MG63 (cell line): ENCODE results near the gene CDK16. TPM values are rescaled to one million over a fixed set of nuclear protein-coding genes. Genes with fewer than 3 reads are reported as not detected.

Source experiments
- DNase-seq: peaks from one replicate; pipeline ENCODE4 v3.0.0-alpha.2; 2020
- H3K27me3 ChIP-seq: fragments of 250-450 bp; sonication (Bioruptor Pico); 2 replicates; pipeline ENCODE4 v1.5.1; 2020; ENCODE audit warnings: mild to moderate bottlenecking, moderate library complexity
- H3K36me3 ChIP-seq: fragments of 250-450 bp; sonication (Bioruptor Pico); 2 replicates; pipeline ENCODE4 v1.5.1; 2020; ENCODE audit warnings: mild to moderate bottlenecking, moderate library complexity
- H3K4me3 ChIP-seq: fragments of 250-450 bp; sonication (Bioruptor Pico); 2 replicates; pipeline ENCODE4 v1.5.1; 2020; ENCODE audit warnings: mild to moderate bottlenecking, moderate library complexity
- H3K9me3 ChIP-seq: fragments of 250-450 bp; sonication (Bioruptor Pico); 2 replicates; pipeline ENCODE4 v1.5.1; 2020; ENCODE audit warnings: mild to moderate bottlenecking, moderate library complexity
- total RNA-seq: library from RNA; depleted of rRNA; stranded (reverse); fragments of >200 nt; shearing (Covaris generic); gene quantifications from 2 replicates; pipeline ENCODE4 v1.2.3, GENCODE V29; 2014; ENCODE audit warnings: low replicate concordance

CDK16 gene
- total RNA-seq, 1 experiment from 2014 or later: 71.2 TPM

DNA sequence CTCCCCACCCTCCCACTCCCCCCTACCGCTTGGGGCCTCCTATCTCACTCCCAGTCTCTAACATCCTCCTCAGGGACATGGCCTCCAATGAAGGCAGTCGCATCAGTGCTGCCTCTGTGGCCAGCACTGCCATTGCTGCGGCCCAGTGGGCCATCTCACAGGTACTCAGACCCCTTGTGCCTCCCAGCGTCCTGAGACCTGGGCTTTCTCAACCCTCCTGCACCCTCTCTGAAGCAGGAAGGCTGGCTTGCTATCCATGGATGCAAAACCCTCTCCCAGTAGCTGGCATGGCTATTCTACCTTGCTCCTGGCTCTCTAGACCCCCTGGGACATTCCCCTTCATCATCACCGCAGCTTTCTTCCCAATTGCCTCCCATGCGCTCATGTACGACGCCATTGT lies 38.1 kb upstream of the CDK16 start:
- Histone ChIP-seq H3K4me3 (no peak overlapping the region), H3K27me3 (no peaks in the 10 kb centered on the region), H3K36me3 (peaks cover 8% of the 10 kb centered on the region; the same call in 1 of the 2 replicates), H3K9me3 (no peaks in the 10 kb centered on the region)
- no peak for DNase-seq

GRCh38 chrX:47181301-47181700 lies 37.2 kb upstream of the CDK16 start:
- Histone ChIP-seq H3K36me3 (peaks cover 8% of the 10 kb centered on the region; the same call in 1 of the 2 replicates), H3K9me3 (no peaks in the 10 kb centered on the region), H3K4me3 (no peak overlapping the region), H3K27me3 (no peaks in the 10 kb centered on the region)
- DNase-seq: no peak

DNA sequence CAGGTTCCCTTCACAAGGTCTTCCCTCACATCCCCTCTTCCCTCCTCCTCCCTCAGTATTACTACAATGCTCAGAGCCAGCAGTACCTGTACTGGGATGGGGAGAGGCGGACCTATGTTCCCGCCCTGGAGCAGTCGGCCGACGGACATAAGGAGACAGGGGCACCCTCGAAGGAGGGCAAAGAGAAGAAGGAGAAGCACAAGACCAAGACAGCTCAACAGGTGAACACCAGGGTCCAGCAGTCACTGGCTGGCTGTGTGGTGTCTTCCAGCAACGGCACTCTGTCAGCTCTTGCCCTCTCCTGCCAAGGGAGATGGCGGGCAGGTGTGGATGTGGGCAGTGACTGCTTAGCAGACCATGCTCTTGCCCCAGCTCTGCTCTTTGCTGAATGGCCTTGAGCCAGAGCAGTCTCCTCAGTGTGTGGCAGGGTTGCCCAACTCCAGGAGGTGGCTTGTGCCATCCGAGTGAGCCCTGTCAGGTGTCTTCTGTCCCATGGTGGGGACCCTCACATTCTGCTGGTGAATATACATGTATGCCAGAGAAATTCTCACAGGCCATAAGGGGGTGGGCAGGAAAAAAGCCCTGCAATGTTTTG lies 36.3 kb upstream of the CDK16 start:
- Histone ChIP-seq H3K27me3 (no peaks in the 10 kb centered on the region), H3K9me3 (no peaks in the 10 kb centered on the region), H3K4me3 (no peak overlapping the region), H3K36me3 (peaks cover 4% of the 10 kb centered on the region; the same call in 1 of the 2 replicates)
- no peak for DNase-seq

DNA sequence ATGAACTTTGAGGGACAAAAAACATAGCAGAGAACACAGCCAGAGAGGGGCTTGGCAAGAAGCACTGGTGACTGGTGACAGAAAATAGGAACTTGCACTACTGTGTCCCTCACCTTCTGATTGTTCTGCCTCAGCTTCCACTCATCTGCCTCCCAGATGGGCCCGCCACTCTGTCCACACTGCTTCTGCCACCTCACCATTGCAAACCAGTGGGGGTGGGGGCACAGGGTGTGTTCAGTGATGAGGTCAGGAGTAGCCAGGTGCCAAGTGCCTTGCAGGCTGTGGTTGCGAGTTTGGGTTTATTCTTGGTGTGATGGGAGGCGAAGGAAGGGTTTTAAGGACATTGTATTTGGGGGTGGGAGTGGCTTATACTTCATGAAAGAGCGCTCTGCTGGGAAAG lies 34.0 kb upstream of the CDK16 start:
- H3K27me3 ChIP-seq: no peaks in the 10 kb centered on the region
- DNase-seq: no peak
- no peaks in the 10 kb centered on the region for H3K9me3 ChIP-seq
- H3K4me3 ChIP-seq: no peak overlapping the region
- H3K36me3 ChIP-seq: no peaks in the 10 kb centered on the region

DNA sequence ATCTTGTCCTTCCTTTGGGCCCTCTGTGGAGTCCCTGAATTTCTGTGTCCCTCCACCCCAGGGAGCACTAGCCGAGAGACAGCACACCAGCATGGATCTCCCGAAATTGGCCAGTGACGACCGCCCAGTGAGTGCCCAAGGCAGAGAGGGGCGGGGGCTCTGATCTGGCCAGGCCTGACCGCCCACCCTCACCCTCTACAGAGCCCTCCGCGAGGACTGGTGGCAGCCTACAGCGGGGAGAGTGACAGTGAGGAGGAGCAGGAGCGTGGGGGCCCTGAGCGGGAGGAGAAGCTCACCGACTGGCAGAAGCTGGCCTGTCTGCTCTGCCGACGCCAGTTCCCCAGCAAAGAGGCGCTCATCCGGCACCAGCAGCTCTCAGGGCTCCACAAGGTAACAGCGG lies 33.2 kb upstream of the CDK16 start:
- no peak for DNase-seq
- Histone ChIP-seq H3K9me3 (no peaks in the 10 kb centered on the region), H3K36me3 (no peaks in the 10 kb centered on the region), H3K4me3 (no peak overlapping the region), H3K27me3 (no peaks in the 10 kb centered on the region)

GRCh38 chrX:47186096-47186740 lies 32.3 kb upstream of the CDK16 start:
- H3K36me3 ChIP-seq: no peaks in the 10 kb centered on the region

GRCh38 chrX:47187106-47187677 lies 31.3 kb upstream of the CDK16 start:
- Histone ChIP-seq H3K27me3 (no peaks in the 10 kb centered on the region), H3K9me3 (no peaks in the 10 kb centered on the region), H3K36me3 (no peaks in the 10 kb centered on the region), H3K4me3 (no peak overlapping the region)
- no peak for DNase-seq

More at GRCh38 chrX:47186096-47186740, 32.3 kb upstream of the CDK16 start:
- H3K9me3 ChIP-seq: no peaks in the 10 kb centered on the region
- no peak overlapping the region for H3K4me3 ChIP-seq
- no peak for DNase-seq
- no peaks in the 10 kb centered on the region for H3K27me3 ChIP-seq

GRCh38 chrX:47189906-47190305 lies 28.6 kb upstream of the CDK16 start:
- no peak for DNase-seq

DNA sequence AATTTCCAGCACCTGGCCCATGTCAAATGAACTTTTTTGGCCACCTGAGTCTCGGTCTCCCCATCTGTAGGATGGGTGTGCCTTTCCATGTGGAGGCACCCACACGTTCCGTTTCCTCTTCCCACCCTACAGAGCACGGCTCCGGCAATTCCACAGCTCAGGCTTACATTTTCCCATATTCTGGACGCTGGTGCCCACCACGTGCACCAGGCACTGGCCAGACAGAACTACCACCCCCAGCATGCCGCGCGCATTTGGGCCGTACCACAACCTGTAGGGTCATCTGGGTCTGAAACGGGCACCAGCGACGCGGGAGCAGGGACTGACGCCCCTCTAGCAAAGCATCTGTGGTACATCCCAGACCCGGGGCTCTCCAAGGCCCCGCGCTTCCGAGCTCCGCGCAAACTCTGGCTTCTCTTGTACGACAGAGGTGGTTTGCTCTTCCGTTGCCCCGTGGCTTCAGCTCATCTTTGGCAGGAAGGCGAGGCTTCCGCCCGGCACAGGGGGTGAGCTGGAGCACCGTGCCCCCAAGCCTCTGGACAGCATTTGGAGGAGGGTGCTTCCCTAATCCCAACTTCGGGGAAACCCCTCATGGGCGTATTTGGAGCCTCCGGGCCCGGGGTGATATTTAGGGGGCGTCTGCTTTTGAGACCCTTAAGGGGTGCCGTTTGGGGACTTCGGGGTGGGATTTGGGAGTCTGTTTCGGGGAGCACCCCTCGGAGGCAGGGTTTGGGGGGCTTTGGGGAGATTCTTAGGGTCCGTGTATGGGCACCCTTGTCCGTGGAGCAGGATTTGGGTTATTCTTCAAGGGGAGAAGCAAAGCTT lies 27.8 kb upstream of the CDK16 start:
- Histone ChIP-seq H3K36me3 (peaks cover 6% of the 10 kb centered on the region), H3K4me3 (peak overlapping the region; percentile 67), H3K9me3 (no peaks in the 10 kb centered on the region), H3K27me3 (no peaks in the 10 kb centered on the region)
- peak; percentile 93 for DNase-seq

More at GRCh38 chrX:47189906-47190305, 28.6 kb upstream of the CDK16 start:
- Histone ChIP-seq H3K9me3 (no peaks in the 10 kb centered on the region), H3K36me3 (peaks cover 2% of the 10 kb centered on the region; the same call in 1 of the 2 replicates), H3K4me3 (no peak overlapping the region), H3K27me3 (no peaks in the 10 kb centered on the region)

DNA sequence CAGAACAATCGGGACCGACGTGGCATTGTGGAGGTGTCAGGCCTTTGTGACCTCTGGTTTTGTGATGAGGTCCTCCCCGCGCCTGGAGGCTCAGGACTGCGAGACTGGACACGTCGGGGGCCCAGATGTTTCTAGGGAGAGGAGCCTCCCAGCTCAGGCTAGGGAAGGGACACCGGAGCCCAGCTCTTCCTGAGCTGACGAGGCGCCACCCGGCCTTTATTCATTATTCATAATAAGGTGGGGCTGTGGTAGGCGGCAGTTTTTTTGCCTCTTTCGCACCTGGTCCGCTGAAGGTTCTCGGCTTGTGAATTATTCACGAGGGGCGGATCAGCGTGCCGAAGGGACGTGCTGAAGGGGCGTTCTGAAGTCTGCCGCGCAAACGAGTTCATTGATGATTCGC lies 27.1 kb upstream of the CDK16 start:
- DNase-seq: peak; percentile 11
- Histone ChIP-seq H3K9me3 (no peaks in the 10 kb centered on the region), H3K4me3 (peak overlapping the region; percentile 67), H3K27me3 (no peaks in the 10 kb centered on the region), H3K36me3 (peaks cover 7% of the 10 kb centered on the region)

DNA sequence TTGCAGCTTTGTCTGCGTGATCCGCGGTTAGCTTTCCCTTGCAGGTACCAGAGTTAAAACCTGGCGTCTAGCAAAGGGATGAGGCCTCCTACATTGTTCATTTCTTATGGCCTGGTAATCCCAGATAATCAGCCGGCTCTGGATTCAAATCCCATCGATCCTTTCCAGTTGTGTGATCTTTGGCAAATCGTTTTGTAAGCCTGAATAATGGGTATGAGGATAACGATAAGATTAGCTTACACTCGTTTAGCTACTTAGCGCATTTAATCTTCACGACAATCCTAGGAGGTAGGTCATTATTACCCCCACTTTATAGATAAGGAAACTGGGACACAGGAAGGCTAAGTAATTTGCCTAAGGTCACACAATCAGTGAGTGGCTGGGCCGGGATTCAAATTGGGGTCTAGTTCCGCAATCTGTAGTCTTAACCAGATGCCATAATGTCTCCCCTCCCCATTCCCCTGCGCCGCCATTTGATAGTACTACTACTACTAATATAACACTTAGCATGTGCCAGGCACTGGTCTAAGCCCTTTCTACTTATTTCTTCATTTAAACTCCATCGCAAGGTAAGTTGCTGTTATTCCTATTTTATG lies 26.6 kb upstream of the CDK16 start:
- H3K36me3 ChIP-seq: peaks cover 11% of the 10 kb centered on the region
- H3K27me3 ChIP-seq: no peaks in the 10 kb centered on the region
- H3K4me3 ChIP-seq: peak overlapping the region; percentile 67
- no peaks in the 10 kb centered on the region for H3K9me3 ChIP-seq
- DNase-seq: no peak

DNA sequence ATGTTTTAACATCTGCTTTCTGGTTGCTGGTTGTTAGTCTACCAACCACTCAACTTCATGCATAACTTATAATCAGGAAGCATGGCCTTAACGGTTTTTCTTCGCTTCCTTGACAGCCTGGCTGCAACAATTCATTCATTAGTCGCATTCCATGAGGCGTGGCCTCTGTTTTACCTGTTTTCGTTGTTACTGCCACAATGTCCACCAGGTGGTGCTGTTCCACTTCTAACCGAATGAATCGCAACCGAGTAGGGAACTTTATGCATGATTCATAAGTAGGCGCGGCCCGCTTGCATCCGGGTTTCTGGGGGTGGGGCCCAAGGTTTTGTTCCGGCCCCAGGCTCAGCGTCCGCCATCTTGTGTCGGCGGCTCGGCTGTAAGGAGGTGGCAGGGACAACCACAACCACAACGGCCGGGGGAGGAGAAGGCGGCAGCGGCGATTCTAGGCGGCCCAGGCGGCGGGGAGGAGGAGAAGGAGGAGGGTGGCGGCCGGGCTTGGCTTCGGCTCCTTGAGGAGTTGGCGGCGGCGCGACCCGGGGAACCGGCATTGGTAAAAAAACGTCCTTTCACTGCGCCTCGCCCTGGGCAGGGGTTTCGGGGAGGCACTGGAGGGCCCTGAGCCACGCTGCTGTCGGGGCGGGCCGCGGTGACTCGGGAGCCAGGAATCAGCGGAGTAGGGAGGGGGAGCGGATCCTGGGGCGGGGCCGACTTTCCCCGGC lies 24.8 kb upstream of the CDK16 start, which contains the start of gene UBA1:
TSS of gene UBA1 (plus strand) at position 355 of the 719 bp plus-strand sequence. CDS start 4,974 bp downstream, outside the sequence.
- DNase-seq: peak; percentile 85
- Histone ChIP-seq H3K9me3 (no peaks in the 10 kb centered on the region), H3K27me3 (no peaks in the 10 kb centered on the region), H3K4me3 (peak within 1 kb of the TSS; percentile 95), H3K36me3 (peaks cover 19% of the 10 kb centered on the region)

- Histone ChIP-seq H3K36me3 (peaks cover 23% of the 10 kb centered on the region), H3K9me3 (no peaks in the 10 kb centered on the region)
Observed at GRCh38 chrX:47194194-47194787, 24.2 kb upstream of the CDK16 start.

DNA sequence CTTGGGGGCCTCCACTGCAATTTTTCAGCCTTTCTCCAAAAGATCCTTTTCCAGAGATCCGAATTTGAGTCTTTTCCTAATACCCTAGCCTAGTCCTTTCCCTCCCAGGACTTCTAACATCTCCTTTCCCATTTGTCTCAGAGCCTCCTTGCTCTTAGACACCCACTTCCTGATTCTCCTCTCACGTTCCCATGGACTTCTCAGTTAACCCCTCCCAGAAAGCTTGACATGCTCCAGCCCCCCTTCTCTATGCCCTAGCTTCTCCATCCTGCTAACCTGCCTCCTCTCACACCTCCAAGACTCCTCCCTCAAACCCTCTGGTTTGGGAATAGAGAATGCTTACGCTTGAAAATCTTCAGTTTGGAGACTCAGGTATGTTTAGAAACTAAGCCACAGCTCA lies 22.4 kb upstream of the CDK16 start:
- H3K27me3 ChIP-seq: no peaks in the 10 kb centered on the region
- no peak overlapping the region for H3K4me3 ChIP-seq
- H3K36me3 ChIP-seq: peaks cover 33% of the 10 kb centered on the region
- no peak for DNase-seq
- H3K9me3 ChIP-seq: no peaks in the 10 kb centered on the region

More at GRCh38 chrX:47194194-47194787, 24.2 kb upstream of the CDK16 start:
- DNase-seq: no peak
- peak overlapping the region; percentile 95 for H3K4me3 ChIP-seq
- H3K27me3 ChIP-seq: no peaks in the 10 kb centered on the region

DNA sequence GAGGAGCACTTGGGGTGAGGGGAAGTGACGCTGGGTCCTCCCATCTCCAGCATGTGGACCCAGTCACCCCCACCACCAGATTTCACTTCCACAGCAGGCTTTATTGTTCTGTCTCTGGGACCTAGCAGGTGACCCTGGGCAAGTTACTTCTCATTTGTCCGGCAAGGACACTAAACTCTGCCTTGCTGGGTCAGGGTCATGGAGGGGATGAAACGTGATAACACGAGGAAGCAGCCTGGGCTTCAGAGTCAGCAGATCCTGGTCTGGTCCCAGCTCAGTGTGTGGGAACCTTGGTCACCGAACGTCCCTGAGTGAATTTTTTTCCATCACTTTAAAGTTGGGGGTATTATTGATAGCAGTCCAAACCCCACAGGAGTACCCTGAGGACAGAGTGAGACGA lies 21.0 kb upstream of the CDK16 start:
- no peak overlapping the region for H3K4me3 ChIP-seq
- DNase-seq: no peak
- H3K27me3 ChIP-seq: no peaks in the 10 kb centered on the region
- H3K9me3 ChIP-seq: no peaks in the 10 kb centered on the region
- H3K36me3 ChIP-seq: peaks cover 40% of the 10 kb centered on the region
